ENCODE measurements around the gene FAM234B. TPM values are rescaled to one million over a fixed set of nuclear protein-coding genes. Genes with fewer than 3 reads are reported as not detected.

The FAM234B gene
- total and polyA plus RNA-seq, 2 of the 8 experiments (the other 6 are each of a cell fraction or from before 2014, with no cell fraction given): 12.5 to 29.1 TPM

- TF ChIP-seq KDM5A (IDR thresholded peaks at IDR 0.05; ENCODE audit: low read length): no peak
- TF ChIP-seq RAD21 (IDR thresholded peaks at IDR 0.05 in 1 of 2, conservative IDR thresholded peaks at IDR 0.05 in 1 of 2; ENCODE audit: low read depth in 2 of 2, low read length in 2 of 2): no peak
- TF ChIP-seq CEBPB (IDR thresholded peaks at IDR 0.05; ENCODE audit: low read depth, low read length): no peak
- no peak for TF ChIP-seq TEAD4 (IDR thresholded peaks at IDR 0.05; ENCODE audit: low read depth, low read length)
- no peak for TF ChIP-seq NANOG (IDR thresholded peaks at IDR 0.05; ENCODE audit: insufficient read depth, low read depth, low read length, poor library complexity, severe bottlenecking)
Observed at GRCh38 chr12:13073173-13073572, 29.0 kb downstream of the FAM234B start (continued).
